Neural progenitor cell (in vitro differentiated cells): ENCODE results near the gene MGMT. TPM values are rescaled to one million over a fixed set of nuclear protein-coding genes. Genes with fewer than 3 reads are reported as not detected.

ENCODE experiments used
- DNase-seq: peaks from one replicate; pipeline ENCODE4 v3.0.0-alpha.2; 2016; ENCODE audit warnings: low spot score
- H2AFZ ChIP-seq: fragments of 200-600 bp; sonication (generic); replicated peaks from 2 replicates; pipeline ENCODE4 v1.6.1; 2016; ENCODE audit warnings: antibody characterized with exemption
- H3F3A ChIP-seq: fragments of 200-600 bp; sonication (generic); 2 replicates; pipeline ENCODE4 v1.6.1; 2016; ENCODE audit warnings: antibody characterized with exemption, low read depth
- H3K27ac ChIP-seq: fragments of 200-600 bp; sonication (generic); 2 replicates; pipeline ENCODE4 v1.5.1; 2016; ENCODE audit warnings: mild to moderate bottlenecking
- H3K27me3 ChIP-seq: fragments of 200-600 bp; sonication (generic); 2 replicates; pipeline ENCODE4 v1.6.1; 2016; ENCODE audit warnings: mild to moderate bottlenecking, moderate library complexity
- H3K36me3 ChIP-seq: fragments of 200-600 bp; sonication (generic); 2 replicates; pipeline ENCODE4 v1.5.1; 2016
- H3K4me1 ChIP-seq: fragments of 200-600 bp; sonication (generic); 2 replicates; pipeline ENCODE4 v1.6.1; 2016; ENCODE audit warnings: mixed run types
- H3K4me2 ChIP-seq: fragments of 200-600 bp; sonication (generic); 2 replicates; pipeline ENCODE4 v1.6.1; 2016
- H3K4me3 ChIP-seq: fragments of 200-600 bp; sonication (generic); 2 replicates; pipeline ENCODE4 v1.5.1; 2016
- H3K79me2 ChIP-seq: fragments of 200-600 bp; sonication (generic); 2 replicates; pipeline ENCODE4 v1.6.1; 2016; ENCODE audit warnings: low read depth
- H3K9ac ChIP-seq: fragments of 200-600 bp; sonication (generic); 2 replicates; pipeline ENCODE4 v1.6.1; 2016
- H3K9me3 ChIP-seq: fragments of 200-600 bp; sonication (generic); 2 replicates; pipeline ENCODE4 v1.5.1; 2016; ENCODE audit warnings: low read depth
- H4K20me1 ChIP-seq: fragments of 200-600 bp; sonication (generic); 2 replicates; pipeline ENCODE4 v1.6.1; 2016; ENCODE audit warnings: low read depth
- H3K27ac Mint-ChIP-seq: 3 replicates; pipeline ENCODE4 v1.8.0; 2021; ENCODE audit warnings: mixed read lengths
- H3K27me3 Mint-ChIP-seq: 2 replicates; pipeline ENCODE4 v1.8.0; 2022; ENCODE audit warnings: low read depth, mild to moderate bottlenecking, inconsistent platforms, moderate library complexity, mixed read lengths; ENCODE audit not compliant: insufficient read depth
- H3K36me3 Mint-ChIP-seq: 3 replicates; pipeline ENCODE4 v1.8.0; 2021; ENCODE audit warnings: mixed read lengths
- H3K4me1 Mint-ChIP-seq: 3 replicates; pipeline ENCODE4 v1.8.0; 2021; ENCODE audit warnings: mixed read lengths
- H3K4me3 Mint-ChIP-seq: 3 replicates; pipeline ENCODE4 v1.8.0; 2021; ENCODE audit warnings: mild to moderate bottlenecking, moderate library complexity, mixed read lengths
- H3K9me3 Mint-ChIP-seq: 3 replicates; pipeline ENCODE4 v1.8.0; 2020; ENCODE audit warnings: mixed read lengths
- EZH2 ChIP-seq: fragments of 200-600 bp; sonication (generic); IDR thresholded peaks from 2 replicates; pipeline ENCODE4 v1.6.1; 2017; ENCODE audit warnings: antibody characterized with exemption, mild to moderate bottlenecking, moderate library complexity
- EZH2phosphoT487 ChIP-seq: fragments of 200-600 bp; sonication (generic); IDR thresholded peaks from 2 replicates; pipeline ENCODE4 v1.6.1; 2017; ENCODE audit warnings: antibody characterized with exemption
- total RNA-seq: library from RNA; depleted of rRNA; stranded (reverse); fragments of >200 nt; gene quantifications from 2 replicates; pipeline ENCODE4 v1.2.3, GENCODE V29; 2015; ENCODE audit warnings: low replicate concordance
- TF ChIP-seq, protein P1 (sequence below): fragments of 200-600 bp; sonication (generic); IDR thresholded peaks from 2 replicates; pipeline ENCODE4 v1.5.1; 2017; ENCODE audit warnings: antibody characterized with exemption, mild to moderate bottlenecking

MGMT gene
- total RNA-seq, 1 donor from 2014 or later, result 17.5 TPM

DNA sequence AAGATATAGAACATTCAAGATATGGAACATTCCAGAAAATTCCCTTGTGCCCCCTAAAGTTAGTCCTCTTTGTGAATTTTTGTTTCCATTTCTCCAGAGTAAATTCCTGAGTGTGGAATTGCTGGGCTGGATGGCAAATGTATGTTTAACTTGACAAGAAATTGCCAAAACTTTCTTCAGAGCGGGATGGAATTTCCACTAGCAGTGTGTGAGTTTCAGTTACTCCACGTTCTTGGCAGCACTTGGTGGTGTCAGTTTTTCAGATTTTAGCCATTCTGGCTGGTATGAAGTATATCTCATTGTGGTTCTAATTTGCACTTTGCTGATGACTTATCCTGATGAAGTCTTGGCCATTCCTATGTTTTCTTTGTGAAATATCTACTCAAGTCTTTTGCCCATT lies 71.2 kb downstream of the MGMT start:
- Mint-ChIP-seq H3K36me3 (peaks cover 8% of the 10 kb centered on the region), H3K4me3 (no peak overlapping the region), H3K4me1 (peaks cover 5% of the 10 kb centered on the region), H3K9me3 (peaks cover 3% of the 10 kb centered on the region), H3K27ac (no peak overlapping the region), H3K27me3 (peaks cover 2% of the 10 kb centered on the region)
- Histone ChIP-seq H3K4me2 (no peak overlapping the region), H3K36me3 (no peaks in the 10 kb centered on the region), H3K27ac (no peak overlapping the region), H2AFZ (no peak overlapping the region), H3K9ac (no peak overlapping the region), H3F3A (no peaks in the 10 kb centered on the region), H3K27me3 (no peaks in the 10 kb centered on the region), H3K4me3 (no peak overlapping the region), H3K79me2 (no peaks in the 10 kb centered on the region), H3K9me3 (no peaks in the 10 kb centered on the region), H4K20me1 (no peaks in the 10 kb centered on the region), H3K4me1 (no peaks in the 10 kb centered on the region)
- no peak for DNase-seq
- TF ChIP-seq EZH2phosphoT487, result no peak

DNA sequence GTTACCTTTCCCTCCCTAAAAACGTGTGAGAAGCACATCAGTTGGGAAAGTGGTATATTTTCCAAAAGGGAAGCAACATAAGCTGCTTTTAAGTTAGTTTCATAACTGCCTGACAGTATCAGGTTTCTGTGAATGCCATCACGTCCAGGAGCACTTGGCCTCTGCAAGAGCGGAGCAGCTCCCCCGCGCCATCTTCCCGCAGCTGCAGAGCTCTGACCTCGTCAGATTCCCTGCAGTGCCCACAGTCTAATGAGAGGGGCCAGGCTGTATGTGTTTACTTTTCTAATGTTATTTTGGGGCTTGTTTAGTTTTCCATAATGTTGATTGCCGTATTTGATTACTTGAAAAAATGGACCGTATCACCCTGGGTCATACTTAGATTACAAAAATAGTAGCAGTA lies 74.2 kb downstream of the MGMT start:
- no peak overlapping the region for H2AFZ ChIP-seq
- H3F3A ChIP-seq, result no peaks in the 10 kb centered on the region
- H3K9ac ChIP-seq, result no peak overlapping the region
- no peaks in the 10 kb centered on the region for H3K79me2 ChIP-seq
- no peaks in the 10 kb centered on the region for H4K20me1 ChIP-seq
- H3K4me1 ChIP-seq, result no peaks in the 10 kb centered on the region
- no peak overlapping the region for H3K4me2 ChIP-seq
- Mint-ChIP-seq H3K4me3 (no peak overlapping the region), H3K27ac (no peak overlapping the region), H3K9me3 (peaks cover 2% of the 10 kb centered on the region), H3K4me1 (peaks cover 5% of the 10 kb centered on the region), H3K27me3 (peaks cover 2% of the 10 kb centered on the region), H3K36me3 (peaks cover 8% of the 10 kb centered on the region)
- H3K36me3 ChIP-seq, result no peaks in the 10 kb centered on the region
- no peak overlapping the region for H3K27ac ChIP-seq
- no peak for DNase-seq
- no peak overlapping the region for H3K4me3 ChIP-seq
- H3K27me3 ChIP-seq, result no peaks in the 10 kb centered on the region
- no peaks in the 10 kb centered on the region for H3K9me3 ChIP-seq
- TF ChIP-seq EZH2, result no peak

DNA sequence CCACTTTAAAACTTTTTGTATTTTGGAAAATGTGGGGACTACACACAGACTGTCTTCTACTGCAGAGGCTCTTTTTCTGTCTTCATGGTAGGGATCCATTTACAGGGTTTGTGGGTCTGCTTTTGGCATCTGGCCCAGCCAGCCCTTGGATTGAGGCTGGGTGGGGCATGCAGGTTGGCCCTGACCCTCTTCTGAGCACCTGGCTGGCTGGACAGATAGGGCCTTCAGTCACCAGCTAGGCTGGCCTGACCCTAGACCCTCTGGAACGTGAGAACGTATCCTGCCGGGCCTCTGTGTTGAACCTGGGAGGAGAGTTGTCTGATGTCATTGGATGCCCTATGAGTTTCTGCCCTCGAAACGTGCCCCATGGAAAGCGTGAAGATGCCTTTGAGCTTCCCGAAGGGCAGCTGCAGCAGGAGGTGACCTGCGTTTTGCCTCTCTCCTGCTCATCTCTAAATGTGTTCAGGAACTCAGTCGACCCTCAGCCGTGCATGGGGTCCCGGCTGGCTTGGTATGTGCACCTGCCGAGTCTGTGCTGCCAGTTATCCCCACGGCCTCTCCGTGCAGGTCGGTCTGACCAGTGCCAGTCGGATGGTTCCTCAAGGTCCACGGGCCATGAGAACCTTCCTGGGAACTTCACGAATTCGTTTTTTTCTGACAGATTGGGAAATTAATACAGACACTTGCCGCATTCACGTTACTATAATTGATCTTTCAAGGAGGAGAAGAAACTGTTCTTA lies 74.9 kb downstream of the MGMT start:
- Histone ChIP-seq H3K27me3 (no peaks in the 10 kb centered on the region), H2AFZ (no peak overlapping the region), H3K79me2 (no peaks in the 10 kb centered on the region), H4K20me1 (no peaks in the 10 kb centered on the region), H3K4me2 (no peak overlapping the region), H3K9me3 (no peaks in the 10 kb centered on the region), H3K4me3 (no peak overlapping the region), H3F3A (no peaks in the 10 kb centered on the region), H3K36me3 (no peaks in the 10 kb centered on the region), H3K9ac (no peak overlapping the region), H3K4me1 (no peaks in the 10 kb centered on the region), H3K27ac (no peak overlapping the region)
- TF ChIP-seq, protein P1, sequence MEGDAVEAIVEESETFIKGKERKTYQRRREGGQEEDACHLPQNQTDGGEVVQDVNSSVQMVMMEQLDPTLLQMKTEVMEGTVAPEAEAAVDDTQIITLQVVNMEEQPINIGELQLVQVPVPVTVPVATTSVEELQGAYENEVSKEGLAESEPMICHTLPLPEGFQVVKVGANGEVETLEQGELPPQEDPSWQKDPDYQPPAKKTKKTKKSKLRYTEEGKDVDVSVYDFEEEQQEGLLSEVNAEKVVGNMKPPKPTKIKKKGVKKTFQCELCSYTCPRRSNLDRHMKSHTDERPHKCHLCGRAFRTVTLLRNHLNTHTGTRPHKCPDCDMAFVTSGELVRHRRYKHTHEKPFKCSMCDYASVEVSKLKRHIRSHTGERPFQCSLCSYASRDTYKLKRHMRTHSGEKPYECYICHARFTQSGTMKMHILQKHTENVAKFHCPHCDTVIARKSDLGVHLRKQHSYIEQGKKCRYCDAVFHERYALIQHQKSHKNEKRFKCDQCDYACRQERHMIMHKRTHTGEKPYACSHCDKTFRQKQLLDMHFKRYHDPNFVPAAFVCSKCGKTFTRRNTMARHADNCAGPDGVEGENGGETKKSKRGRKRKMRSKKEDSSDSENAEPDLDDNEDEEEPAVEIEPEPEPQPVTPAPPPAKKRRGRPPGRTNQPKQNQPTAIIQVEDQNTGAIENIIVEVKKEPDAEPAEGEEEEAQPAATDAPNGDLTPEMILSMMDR, result no peak
- TF ChIP-seq EZH2 (no peak), EZH2phosphoT487 (no peak)
- DNase-seq, result no peak
- peaks cover 8% of the 10 kb centered on the region for H3K36me3 Mint-ChIP-seq
- H3K27me3 Mint-ChIP-seq, result peaks cover 2% of the 10 kb centered on the region
- peaks cover 2% of the 10 kb centered on the region for H3K9me3 Mint-ChIP-seq
- no peak overlapping the region for H3K27ac Mint-ChIP-seq
- peaks cover 5% of the 10 kb centered on the region for H3K4me1 Mint-ChIP-seq
- no peak overlapping the region for H3K4me3 Mint-ChIP-seq

DNA sequence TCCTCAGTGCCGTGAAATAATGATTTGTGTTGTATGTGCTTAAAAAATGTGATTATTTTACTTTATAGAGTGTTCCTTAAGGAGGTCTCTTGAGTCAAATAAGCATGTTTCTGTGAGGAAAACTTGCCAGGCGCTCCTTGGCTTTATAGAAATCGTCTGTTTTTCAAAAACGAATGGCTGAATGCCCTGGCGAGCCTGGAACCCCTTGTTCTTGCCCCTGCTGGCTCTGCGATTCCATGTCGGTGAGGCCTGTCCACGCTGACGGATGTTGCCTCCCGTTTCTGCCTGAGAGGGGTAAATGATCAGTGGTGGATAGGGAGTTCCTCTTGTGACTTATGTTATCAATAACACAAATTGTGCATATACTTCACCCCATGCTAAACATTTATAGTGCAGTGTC lies 75.5 kb downstream of the MGMT start:
- DNase-seq, result no peak

More for the DNA sequence above, 75.5 kb downstream of the MGMT start:
- Histone ChIP-seq H2AFZ (no peak overlapping the region), H3K4me1 (no peaks in the 10 kb centered on the region), H3K79me2 (no peaks in the 10 kb centered on the region), H3F3A (no peaks in the 10 kb centered on the region), H4K20me1 (no peaks in the 10 kb centered on the region), H3K4me3 (no peak overlapping the region), H3K9ac (no peak overlapping the region), H3K27me3 (no peaks in the 10 kb centered on the region), H3K27ac (no peak overlapping the region), H3K4me2 (no peak overlapping the region), H3K9me3 (no peaks in the 10 kb centered on the region), H3K36me3 (no peaks in the 10 kb centered on the region)
- peaks cover 2% of the 10 kb centered on the region for H3K27me3 Mint-ChIP-seq
- peaks cover 5% of the 10 kb centered on the region for H3K4me1 Mint-ChIP-seq
- H3K9me3 Mint-ChIP-seq, result peaks cover 2% of the 10 kb centered on the region
- H3K36me3 Mint-ChIP-seq, result peaks cover 8% of the 10 kb centered on the region
- no peak overlapping the region for H3K4me3 Mint-ChIP-seq
- H3K27ac Mint-ChIP-seq, result no peak overlapping the region
- TF ChIP-seq EZH2 (no peak), EZH2phosphoT487 (no peak)
- TF ChIP-seq, protein P1, result no peak
